HG02759 (cell line): ENCODE data around the gene STYX.

ENCODE experiments used
- ATAC-seq: cut with Tn5 transposase; IDR thresholded peaks from one replicate; pipeline ENCODE4 v1.9.1; 2021; ENCODE audit warnings: mild to moderate bottlenecking, moderate library complexity; ENCODE audit not compliant: unreplicated experiment

STYX gene

GRCh38 chr14:52783206-52783605 lies 53.2 kb downstream of the STYX start:
- no peak for ATAC-seq

- no peak for ATAC-seq
These were observed 56.9 kb downstream of the STYX start for GRCh38 chr14:52786887-52787286.

- no peak for ATAC-seq
These were observed 59.2 kb downstream of the STYX start for GRCh38 chr14:52789118-52789517.

- ATAC-seq, result no peak
These were observed 60.2 kb downstream of the STYX start for GRCh38 chr14:52790011-52790755.

- no peak for ATAC-seq
These were observed 60.8 kb downstream of the STYX start for GRCh38 chr14:52790756-52791222.

GRCh38 chr14:52791223-52792096 lies 61.5 kb downstream of the STYX start, which contains the start of gene GNPNAT1:
Gene GNPNAT1, minus strand, starts transcription at chr14:52791607. Its CDS starts 6,957 bp downstream, at chr14:52784650.
- ATAC-seq, result peak; percentile 93

- no peak for ATAC-seq
These were observed 62.1 kb downstream of the STYX start for GRCh38 chr14:52792097-52792415.

- ATAC-seq, result no peak
These were observed 63.1 kb downstream of the STYX start for GRCh38 chr14:52793061-52793460.

- no peak for ATAC-seq
These were observed 67.7 kb downstream of the STYX start for GRCh38 chr14:52797653-52798052.

GRCh38 chr14:52798826-52799225 lies 68.9 kb downstream of the STYX start:
- no peak for ATAC-seq

- no peak for ATAC-seq
These were observed 71.2 kb downstream of the STYX start for GRCh38 chr14:52801014-52801712.

- ATAC-seq, result no peak
These were observed 72.6 kb downstream of the STYX start for GRCh38 chr14:52802597-52802996.

GRCh38 chr14:52806115-52806514 lies 76.1 kb downstream of the STYX start:
- no peak for ATAC-seq

GRCh38 chr14:52808101-52808500 lies 78.1 kb downstream of the STYX start:
- ATAC-seq, result no peak

- ATAC-seq, result no peak
These were observed 91.9 kb downstream of the STYX start for GRCh38 chr14:52821805-52822250.

- no peak for ATAC-seq
These were observed 94.5 kb downstream of the STYX start for GRCh38 chr14:52824462-52824861.
